Mucosa of gallbladder (tissue), 1 donor: ENCODE data around the gene SNRNP25. TPM values are rescaled to one million over a fixed set of nuclear protein-coding genes. Genes with fewer than 3 reads are reported as not detected.

Experiments
- DNase-seq: peaks from one replicate; pipeline ENCODE4 v3.0.0-alpha.2; 2020; ENCODE audit warnings: low spot score
- total RNA-seq: library from RNA; stranded (reverse); gene quantifications from one replicate; pipeline ENCODE4 v1.2.1, GENCODE V29; 2021
- donor health status: DM: no; HTN: no; CAD: no.

Gene SNRNP25
- total RNA-seq, 1 donor from 2014 or later, result 21.5 TPM

DNA sequence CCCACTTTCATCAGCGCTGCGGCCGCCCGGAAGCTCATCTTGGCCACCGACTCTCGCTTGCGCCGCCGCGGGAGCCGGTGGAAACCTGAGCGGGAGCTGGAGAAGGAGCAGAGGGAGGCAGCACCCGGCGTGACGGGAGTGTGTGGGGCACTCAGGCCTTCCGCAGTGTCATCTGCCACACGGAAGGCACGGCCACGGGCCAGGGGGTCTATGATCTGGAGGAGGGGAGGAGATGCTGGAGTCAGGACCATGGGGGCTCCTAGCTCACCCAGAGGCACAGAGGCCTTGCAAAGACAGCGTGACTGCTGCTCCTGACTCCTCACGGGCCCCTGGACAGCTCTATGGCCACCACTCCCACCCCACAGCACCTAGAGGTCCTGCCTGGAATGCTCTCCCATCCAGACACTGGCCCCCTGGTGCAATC is 9.4 kb downstream of the SNRNP25 start:
- DNase-seq, result no peak

DNA sequence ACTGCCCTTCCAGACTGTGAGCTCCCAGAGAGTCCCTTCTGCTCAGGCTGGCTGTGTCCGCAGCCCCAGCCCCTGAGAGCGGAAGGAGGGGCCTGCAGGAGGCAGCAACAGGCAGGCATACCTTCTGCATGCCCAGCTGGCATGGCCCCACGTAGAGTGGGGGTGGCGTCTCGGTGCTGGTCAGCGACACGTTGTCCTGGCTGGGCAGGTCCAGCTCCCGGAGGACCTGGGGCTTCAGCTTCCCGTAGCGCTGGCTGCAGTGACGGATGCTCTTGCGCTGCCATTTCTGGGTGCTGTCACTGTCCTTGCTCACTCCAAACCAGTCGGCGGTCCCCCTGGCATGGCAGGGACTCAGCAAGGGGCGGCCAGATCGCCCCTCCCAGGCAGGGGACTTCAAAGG is 9.8 kb downstream of the SNRNP25 start:
- DNase-seq, result no peak

DNA sequence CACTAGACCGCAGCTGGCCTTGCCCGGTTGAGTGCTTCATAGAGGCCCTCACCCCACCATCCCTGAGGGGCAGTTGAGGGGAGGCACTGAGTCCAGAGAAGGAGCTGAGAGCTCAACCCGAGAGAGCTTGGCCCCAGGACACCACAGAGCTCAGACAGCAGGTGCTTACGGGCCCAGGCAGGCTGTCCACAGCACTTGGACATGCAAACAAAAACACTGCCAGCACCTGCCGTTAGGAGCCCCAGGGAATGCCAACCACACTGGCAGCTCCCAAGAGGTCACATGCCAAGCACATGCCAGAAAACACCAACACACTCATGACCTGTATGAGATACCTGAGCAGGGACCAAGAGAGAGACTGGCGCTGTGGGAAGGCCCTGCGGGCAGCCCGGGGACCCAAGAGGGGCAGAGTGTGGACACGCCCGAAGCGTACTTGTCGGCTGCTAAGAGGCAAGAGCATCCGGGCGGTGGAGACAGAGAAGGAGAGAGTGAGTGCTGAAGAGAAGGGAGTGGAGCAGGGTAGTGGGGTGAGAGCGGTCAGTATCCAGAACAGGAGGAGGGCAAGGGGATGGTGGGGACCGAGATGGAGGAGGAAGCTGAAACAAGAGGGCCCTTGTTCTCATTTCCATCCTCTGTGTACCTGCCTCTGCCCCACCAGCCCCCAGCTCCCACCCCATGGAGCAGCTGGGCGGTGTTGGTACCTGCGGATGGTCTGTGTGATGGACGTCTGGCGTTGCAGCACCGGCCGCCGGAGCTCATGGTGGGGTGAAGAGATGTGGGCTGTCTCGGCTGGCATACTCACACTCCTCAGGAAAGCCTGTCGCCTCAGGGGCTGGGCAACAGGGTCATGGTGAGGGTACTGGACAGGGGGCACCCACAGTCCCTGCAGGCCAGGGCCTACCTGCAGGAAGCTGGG is 10.6 kb downstream of the SNRNP25 start:
- no peak for DNase-seq

DNA sequence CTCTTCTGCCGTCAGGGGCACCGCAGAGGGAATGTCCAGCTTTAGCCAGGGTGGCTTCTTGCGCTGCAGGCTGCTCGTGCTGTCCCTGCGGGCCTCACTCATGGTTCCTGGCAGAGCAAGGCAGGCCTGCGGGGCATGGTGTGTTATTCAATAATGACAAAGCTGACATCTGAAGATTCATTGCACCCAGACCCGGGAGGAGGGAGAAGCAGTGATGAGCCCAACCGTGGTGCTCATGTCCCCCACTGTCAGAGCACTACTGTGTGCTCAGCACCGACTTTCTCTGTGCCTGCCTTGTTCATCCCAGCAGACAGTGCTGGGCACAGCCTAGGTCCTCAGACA is 11.3 kb downstream of the SNRNP25 start:
- no peak for DNase-seq

DNA sequence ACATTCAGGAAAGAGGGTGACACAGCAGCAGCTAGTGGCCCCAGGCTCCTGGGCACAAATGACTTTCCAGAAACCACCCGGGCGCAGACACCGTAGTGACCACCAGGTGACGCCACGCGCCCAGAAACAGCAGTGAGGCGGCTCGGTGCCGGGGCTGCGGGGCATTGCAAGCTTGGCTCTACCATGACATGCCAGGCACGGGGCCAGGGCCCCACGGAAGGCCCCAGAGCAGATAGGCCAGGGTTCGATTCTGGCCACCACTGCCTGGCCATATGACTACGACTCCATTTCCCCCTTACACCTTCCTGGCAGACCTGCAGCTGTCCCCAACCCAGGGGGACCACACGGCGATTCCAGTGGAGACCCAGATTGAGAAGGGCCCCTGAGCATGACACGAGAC is 12.1 kb downstream of the SNRNP25 start:
- peak; percentile 80 for DNase-seq

DNA sequence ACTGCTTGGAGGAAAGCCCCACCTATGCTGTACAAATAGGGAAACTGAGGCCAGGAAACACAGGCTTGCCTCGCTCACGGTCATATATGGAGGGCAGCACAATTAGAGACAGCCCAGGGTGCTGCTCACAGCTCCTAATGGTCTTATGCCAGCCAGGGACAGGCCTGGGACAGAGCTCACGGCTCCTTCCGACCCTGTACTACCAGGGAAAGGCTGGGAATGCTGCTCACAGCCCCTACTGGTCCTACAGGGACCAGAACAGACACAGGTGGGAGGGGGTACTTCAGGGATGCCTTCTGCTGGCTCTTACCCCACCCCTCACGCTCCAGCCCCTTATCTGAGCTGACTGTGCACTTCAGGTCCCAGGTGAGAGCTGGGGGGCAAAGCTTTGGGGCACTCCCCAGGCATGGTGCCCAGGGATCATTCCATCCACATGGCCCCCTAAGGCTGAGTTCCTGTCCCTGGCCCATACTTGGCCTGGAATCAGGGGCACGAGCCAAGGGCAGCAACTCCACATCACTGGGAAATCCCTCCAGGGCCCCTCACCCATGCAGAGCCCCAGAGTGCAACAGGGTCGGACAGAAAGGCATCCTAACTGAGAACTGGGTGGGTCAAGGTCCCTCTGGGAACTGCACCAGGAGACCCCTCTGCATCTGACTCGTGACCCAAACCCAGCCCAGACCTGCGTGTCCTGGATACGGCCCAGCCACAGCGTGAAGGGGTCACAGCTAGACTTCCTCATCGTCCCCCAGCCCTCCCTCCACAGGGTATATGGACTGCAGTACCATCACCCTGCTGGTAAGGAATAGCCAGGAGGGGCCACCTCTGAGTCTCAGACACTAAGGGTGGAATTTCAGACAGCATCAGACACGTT is 12.9 kb downstream of the SNRNP25 start:
- no peak for DNase-seq

DNA sequence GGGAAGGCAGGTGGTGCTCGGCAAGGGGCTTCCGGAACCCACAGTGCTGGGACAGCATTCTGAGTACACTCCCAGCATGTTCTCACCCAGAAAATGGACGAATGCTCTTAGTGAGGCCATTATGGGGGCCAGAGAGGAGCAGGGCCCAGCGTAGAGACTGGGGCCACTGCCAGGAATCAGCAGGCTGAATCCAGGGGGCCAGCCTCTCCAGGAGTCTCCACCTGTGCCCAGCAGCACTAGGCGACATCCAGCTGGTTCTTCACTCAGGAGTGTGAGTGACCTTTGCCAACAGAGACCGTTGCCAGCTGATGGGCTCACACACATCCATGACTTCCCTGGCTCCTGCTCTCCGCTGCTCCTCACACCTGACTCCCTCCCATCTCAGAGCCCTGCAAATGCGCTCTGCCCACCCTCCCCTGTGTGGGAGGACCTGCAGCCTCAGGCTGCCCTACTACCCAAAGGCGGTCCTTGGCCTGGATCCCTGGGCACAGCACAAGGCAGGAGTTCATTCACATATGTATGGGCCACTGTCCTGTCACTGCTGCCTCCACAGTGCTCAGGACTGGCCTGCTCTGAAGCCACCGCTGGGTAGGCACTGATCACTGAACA is 13.7 kb downstream of the SNRNP25 start:
- DNase-seq, result no peak

DNA sequence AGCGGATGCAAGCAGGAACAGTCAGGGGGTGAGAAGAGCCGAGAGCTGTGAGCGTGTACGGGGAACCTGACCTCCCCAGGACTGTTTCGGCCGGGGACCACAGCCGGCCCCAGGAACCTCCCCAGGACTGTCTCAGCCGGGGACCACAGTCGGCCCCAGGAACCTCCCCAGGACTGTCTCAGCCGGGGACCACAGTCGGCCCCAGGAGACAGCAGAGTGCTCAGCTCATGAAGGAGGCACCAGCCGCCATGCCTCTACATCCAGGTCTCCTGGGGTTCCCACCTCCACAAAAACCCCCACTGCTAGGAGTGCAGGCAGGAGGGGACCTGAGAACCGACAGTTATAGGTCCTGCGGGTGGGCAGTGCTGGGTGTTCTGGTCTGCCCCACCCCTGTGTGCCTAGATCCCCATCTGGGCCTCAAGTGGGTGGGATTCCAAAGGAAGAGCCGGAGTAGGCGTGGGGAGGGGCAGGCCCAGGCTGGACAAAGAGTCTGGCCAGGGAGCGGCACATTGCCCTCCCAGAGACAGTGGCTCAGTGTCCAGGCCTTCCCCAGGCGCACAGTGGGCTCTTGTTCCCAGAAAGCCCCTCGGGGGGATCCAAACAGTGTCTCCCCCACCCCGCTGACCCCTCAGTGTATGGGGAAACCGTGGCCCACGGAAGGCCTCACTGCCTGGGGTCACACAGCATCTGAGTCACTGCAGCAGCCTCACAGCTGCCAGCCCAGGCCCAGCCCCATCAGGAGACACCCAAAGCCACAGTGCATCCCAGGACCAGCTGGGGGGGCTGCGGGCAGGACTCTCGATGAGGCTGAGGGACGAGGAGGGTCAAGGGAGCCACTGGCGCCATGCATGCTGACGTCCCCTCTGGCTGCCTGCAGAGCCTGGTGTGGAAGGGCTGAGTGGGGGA is 14.5 kb downstream of the SNRNP25 start:
- no peak for DNase-seq

DNA sequence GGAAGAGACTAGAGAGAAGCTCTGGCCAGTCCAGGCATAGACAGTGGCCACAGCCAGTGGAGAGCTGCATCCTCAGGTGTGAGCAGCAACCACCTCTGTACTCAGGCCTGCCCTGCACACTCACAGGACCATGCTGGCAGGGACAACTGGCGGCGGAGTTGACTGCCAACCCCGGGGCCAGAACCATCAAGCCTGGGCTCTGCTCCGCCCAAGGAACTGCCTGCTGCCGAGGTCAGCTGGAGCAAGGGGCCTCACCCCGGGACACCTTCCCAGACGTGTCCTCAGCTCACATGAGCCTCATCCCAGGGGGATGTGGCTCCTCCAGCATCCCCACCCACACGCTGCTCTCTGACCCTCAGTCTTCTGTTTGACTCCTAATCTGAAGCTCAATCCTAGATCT is 15.6 kb downstream of the SNRNP25 start:
- no peak for DNase-seq

DNA sequence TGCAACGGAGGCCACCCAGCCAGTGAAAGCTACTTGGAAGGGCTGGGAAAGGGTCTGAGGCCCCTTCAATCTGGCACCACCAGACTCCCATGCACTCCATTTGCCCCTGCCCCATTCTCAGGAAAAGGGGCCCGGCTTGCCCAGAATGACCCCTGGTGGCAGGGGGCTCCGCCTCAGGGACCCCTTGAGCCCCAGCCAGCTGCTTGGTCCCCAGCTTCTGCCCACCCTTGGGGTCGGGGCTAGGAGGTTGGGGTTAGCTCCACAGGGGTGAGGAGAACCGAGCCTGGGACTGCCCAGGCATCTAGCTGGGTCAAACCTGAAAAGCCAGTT is 17.5 kb downstream of the SNRNP25 start:
- no peak for DNase-seq

DNA sequence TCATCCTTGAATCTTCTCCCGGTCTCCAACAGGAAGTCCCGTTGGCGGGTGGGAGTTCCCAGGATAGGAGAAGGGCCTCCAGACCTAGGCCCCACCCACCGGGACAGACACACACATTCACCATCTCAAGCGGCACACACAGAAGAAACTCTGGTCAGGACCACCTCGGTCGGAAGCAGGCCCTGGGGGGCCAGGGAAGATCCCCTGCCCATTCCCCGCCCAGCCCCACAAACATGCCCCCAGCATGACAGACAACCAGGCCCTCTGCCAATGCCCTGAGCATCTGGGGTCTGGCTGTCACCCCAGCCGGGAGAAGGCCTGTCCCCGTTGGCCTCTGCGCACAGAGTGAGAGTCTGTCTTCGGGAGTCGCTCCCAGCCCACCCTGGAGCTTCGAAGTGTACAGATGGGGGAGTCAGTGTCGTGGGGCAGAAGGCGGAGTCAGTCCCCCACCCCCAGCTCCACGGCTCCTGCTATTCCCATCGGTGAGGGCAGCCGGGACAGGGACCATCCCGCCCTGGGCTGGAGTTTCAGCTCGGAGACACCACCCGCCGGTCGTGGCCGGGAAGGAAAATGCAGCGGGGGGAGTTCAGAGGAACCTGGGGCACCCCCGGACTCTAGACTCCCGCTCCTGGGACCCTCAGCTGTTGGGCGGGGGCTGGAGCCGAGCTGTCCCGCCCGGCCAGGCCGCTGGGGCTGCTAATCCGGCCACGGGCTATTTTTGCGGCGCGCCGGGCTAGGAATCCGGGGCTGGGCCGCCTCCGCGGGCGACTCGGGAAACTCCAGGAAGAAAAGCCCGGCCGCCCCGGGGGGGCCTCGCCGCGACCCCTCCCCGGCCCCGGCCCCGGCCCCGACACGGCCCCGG is 18.1 kb downstream of the SNRNP25 start:
- peak; percentile 67 for DNase-seq

DNA sequence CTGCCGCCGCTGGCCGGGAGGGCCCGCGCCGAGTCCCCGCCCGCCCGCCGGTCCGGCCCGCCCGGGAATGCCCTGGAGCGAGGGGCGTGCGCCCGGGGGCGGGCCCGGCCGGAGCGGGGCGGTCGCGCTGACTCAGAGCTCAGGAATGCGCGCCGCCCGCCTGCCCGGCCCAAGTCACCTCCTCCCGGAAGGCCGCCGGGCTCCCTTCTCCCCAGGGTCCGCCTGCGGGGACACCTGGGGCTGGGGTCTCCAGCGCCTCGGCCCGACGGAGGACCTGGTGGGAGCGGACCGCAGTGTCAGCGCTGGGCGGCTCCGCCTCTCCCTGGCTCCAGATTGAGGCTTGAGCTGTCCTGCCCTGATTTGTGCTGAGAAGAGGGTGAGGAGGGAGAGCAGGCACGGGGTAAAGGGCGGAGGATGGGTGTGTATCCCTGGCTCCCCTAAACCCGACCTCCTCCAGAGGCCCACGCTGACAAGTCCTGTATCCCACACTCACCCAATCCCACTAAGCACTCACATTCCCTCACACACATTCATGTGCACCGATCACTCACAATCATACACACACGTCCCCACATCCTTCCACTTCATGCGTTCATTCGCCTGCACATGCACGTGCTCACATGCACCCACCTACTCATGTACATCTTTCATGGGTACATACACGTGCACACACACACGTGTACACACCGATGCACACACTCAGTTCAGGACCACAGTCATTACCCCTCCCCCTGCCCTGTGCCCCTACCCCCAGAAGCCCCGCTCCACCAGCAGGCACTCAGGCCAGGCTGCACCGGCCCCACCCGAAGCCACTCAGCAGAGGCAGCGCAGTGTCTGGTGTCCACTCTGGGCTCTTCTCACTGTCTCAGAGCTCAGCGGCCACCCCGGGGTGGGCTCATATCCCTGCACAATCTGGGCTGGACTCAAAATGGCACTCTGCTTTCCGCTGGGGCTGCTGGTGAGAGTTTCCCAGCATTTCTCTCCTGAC is 19.2 kb downstream of the SNRNP25 start, which contains the start of gene RHBDF1:
Gene RHBDF1, minus strand, starts transcription at position 71 of the 988 bp plus-strand sequence. CDS start 7,616 bp downstream, outside the sequence.
- DNase-seq, result peak; percentile 51

DNA sequence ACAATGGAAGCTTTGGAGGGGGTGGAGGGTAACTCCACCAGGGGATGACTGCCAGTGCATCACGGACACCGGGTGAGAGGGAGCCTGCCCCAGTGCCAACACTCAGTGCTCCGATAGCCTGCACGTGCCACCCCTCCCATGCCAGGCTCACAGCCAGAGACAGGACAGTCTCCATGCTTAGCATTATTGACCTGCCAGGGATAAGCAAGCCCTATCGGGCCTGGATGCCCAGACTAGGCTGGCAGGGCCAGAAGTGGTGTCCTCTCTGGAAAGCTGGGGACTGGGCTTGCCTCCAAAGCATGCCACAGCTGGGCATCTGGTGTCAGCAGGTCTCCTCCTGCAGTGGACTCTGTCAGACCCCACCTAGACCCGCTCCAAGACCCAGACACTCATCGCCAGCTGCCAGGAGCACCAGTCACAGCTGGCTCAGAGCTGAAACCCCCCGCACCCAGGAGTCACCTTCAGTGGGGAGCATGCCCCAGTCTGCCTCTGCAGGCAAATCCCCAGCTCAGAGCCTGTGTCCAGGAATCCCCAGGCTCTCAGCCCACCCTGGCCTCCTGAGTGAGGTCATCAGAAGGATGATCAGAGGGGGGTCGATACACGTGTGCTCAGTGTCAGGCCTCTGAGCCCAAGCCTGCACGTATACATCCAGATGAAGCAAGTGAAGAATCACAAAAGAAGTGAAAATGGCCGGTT is 20.6 kb downstream of the SNRNP25 start:
- no peak for DNase-seq

DNA sequence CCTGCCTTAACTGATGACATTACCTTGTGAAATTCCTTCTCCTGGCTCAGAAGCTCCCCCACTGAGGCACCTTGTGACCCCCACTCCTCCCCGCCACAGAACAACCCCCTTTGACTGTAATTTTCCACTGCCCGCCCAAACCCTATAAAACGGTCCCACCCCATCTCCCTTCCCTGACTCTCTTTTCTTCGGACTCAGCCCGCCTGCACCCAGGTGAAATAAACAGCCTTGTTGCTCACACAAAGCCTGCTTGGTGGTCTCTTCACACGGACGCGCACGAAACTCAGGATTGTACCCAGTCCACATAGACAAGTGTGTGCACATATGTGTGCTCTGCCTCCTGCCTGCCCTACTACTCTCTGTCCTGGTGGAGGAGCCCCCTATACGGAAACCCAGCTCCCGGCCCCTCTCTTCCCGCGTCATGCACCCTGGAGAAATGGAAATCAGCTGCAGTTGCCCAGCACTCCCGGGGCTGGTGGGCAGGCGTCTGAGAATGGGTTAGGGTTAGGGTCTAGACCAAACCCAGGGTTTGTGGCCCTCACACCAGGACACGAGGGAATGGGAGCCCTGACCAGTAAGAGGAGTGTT is 21.2 kb downstream of the SNRNP25 start:
- DNase-seq, result no peak

DNA sequence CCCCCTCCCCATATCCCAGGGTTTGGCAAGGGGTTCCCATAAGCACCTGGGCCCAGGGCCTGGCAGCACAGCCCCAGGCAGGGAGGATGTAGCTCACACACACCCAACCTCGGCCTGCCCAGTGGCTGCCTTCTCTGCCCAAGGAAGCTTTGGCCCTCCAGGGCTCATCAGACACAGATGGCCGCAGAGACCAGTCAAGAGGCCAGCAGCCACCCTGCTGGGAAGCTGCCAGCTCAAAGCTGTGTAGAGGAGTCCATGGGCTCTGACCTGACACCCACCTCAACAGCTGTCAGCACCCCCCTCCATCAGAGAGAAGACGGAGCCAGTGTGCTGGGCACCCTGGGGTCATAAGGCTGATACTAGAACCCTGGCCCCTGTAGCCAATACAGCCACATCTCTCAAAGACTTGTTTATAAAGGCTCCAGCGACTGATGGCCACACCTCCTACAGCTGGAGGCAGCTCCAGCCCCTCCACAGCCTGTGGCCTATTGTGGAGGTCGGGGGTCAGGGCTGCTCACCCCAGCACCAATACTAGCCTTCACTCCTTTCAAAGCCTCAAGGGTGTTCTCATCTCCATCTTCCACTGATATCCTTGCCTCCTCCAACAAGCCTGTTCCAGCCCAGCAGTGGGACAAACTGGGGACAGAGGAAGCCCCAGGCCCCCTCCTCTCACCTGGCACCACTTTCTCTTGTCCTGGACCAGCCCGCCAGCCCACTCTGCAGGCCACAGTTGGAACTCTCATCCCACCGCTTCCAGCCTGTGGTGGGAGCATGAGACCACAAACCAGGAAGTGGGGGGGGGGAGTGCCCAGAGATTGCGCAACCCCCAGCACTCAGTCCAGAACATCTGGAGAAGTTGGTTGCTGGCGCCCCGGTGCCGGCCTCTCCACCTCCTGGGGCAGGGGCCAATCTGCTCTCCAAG is 22.2 kb downstream of the SNRNP25 start:
- peak; percentile 62 for DNase-seq

DNA sequence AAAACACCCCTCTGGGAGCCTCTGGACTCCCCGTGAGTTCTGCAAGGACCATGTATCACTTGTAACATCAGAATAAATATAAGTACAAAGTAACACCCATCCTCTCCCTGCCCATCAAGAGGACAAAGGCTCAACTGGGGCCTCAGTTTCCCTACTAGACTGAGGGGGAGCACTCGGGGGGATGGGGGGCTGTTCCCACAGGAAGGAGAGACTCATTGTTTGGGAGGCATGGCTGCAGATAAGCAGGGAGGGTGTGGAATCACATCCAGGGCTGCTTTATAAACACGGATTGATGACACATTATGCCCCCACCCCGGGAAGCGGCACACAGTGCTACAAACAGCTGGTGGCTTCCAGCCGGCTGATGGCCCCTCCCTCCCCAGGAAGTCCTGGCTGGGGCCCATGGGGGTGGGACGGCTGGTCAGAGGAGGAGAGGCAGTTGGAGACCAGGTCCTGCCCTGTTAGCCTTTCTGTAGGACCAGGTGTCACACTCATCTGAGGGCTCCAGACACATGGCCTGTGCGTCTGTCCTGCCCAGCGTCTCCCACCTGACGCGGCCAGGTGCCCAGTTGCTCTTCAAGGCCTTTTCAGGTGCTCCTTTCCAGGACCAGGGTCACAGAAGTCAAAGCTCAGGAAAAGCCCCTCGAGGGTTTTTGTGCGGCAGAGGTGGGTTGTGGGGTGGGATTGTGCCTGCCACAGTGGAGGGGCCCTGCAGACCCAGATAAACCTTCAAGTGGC is 23.1 kb downstream of the SNRNP25 start:
- peak; percentile 49 for DNase-seq
